ENCODE data around the gene NTHL1. TPM values are rescaled to one million over a fixed set of nuclear protein-coding genes. Genes with fewer than 3 reads are reported as not detected.

The NTHL1 gene
- total RNA-seq, 2 experiments from 2014 or later, result 34.3 to 37.5 TPM

Small RNA genes lying within 50 kb of the gene (microRNA-seq; reads per million reads assigned to microRNA genes)
- not detected for gene MIR1225

Other genes starting within 250 kb of the NTHL1 start
- 10 to 100 TPM; 44.1 to 44.2 TPM for gene HAGH, start 221.0 kb downstream of the NTHL1 start, total RNA-seq
- gene FAHD1, start 220.6 kb downstream of the NTHL1 start, total RNA-seq, result 10 to 100 TPM; 11.3 to 12.9 TPM
- gene MEIOB, start 175.7 kb downstream of the NTHL1 start, total RNA-seq, result not detected
- not detected for gene HS3ST6, start 129.4 kb downstream of the NTHL1 start, total RNA-seq
- gene MSRB1, start 104.6 kb downstream of the NTHL1 start, total RNA-seq, result 10 to 100 TPM; 14.5 to 19.8 TPM
- under 1 TPM in 1 of 2 experiments, not detected in 1; 0.42 TPM for gene RPL3L, start 93.1 kb downstream of the NTHL1 start, total RNA-seq
- gene NDUFB10, start 88.3 kb downstream of the NTHL1 start, total RNA-seq, result 100 to 1,000 TPM; 148 to 158 TPM
- 1,000 to 10,000 TPM; 2,823 to 3,048 TPM for gene RPS2, start 83.0 kb downstream of the NTHL1 start, total RNA-seq
- not detected for gene RNF151, start 81.0 kb downstream of the NTHL1 start, total RNA-seq
- gene TBL3, start 75.8 kb downstream of the NTHL1 start, total RNA-seq, result 10 to 100 TPM; 41.9 to 42.3 TPM
- under 1 TPM in 1 of 2 experiments, not detected in 1; 0.26 TPM for gene NOXO1, start 66.4 kb downstream of the NTHL1 start, total RNA-seq
- 10 to 100 TPM; 33.5 to 40.9 TPM for gene GFER, start 63.6 kb downstream of the NTHL1 start, total RNA-seq
- gene SYNGR3, start 57.9 kb downstream of the NTHL1 start, total RNA-seq, result 10 to 100 TPM in 1 of 2 experiments, 1 to 10 TPM in 1; 6.4 to 17.6 TPM
- 10 to 100 TPM; 76.2 to 94.5 TPM for gene ZNF598, start 38.0 kb downstream of the NTHL1 start, total RNA-seq
- 1 to 10 TPM; 1.1 to 6.3 TPM for gene NPW, start 28.0 kb downstream of the NTHL1 start, total RNA-seq
- 1 to 10 TPM; 1.3 to 2.2 TPM for gene NHERF2, start 20.9 kb downstream of the NTHL1 start, total RNA-seq
- gene TSC2, start 151 bp upstream of the NTHL1 start, total RNA-seq, result 100 to 1,000 TPM; 101 to 115 TPM
- gene PKD1, start 88.1 kb upstream of the NTHL1 start, total RNA-seq, result 100 to 1,000 TPM in 1 of 2 experiments, 10 to 100 TPM in 1; 60.1 to 100 TPM
- under 1 TPM; 0.68 to 0.70 TPM for gene RAB26, start 100.8 kb upstream of the NTHL1 start, total RNA-seq
- gene TRAF7, start 107.9 kb upstream of the NTHL1 start, total RNA-seq, result 10 to 100 TPM; 59.5 to 72.9 TPM
- gene CASKIN1, start 148.8 kb upstream of the NTHL1 start, total RNA-seq, result under 1 TPM in 1 of 2 experiments, not detected in 1; 0.09 TPM
- gene MLST8, start 157.6 kb upstream of the NTHL1 start, total RNA-seq, result 10 to 100 TPM; 38.9 to 45.7 TPM
- gene BRICD5, start 163.0 kb upstream of the NTHL1 start, total RNA-seq, result 10 to 100 TPM; 13.2 to 20.4 TPM
- 10 to 100 TPM; 29.8 to 34.8 TPM for gene PGP, start 167.0 kb upstream of the NTHL1 start, total RNA-seq
- gene E4F1, start 175.8 kb upstream of the NTHL1 start, total RNA-seq, result 10 to 100 TPM; 31.3 to 37.1 TPM
- 1 to 10 TPM; 1.5 to 2.0 TPM for gene DNASE1L2, start 188.6 kb upstream of the NTHL1 start, total RNA-seq
- gene ECI1, start 203.8 kb upstream of the NTHL1 start, total RNA-seq, result 10 to 100 TPM; 48.9 to 57.3 TPM
- 100 to 1,000 TPM; 310 to 324 TPM for gene RNPS1, start 220.3 kb upstream of the NTHL1 start, total RNA-seq